Gastrocnemius medialis (tissue), 4 donors: ENCODE data around the gene EIF4E2.

ENCODE experiments used
- CTCF ChIP-seq, 5 experiments: fragments of 450-650 bp in 3 of 5; fragments of 200-600 bp in 2 of 5; sonication (generic) in 2 of 5; IDR thresholded peaks in 4 of 5; conservative IDR thresholded peaks in 1 of 5; 1 replicate in 4 of 5; 2 replicates in 1 of 5; pipeline ENCODE4 v1.5.1; 2016 to 2019; ENCODE audit warnings: antibody characterized with exemption in 5 of 5, mild to moderate bottlenecking in 3 of 5, moderate library complexity in 3 of 5
- POLR2A ChIP-seq, 2 donors: fragments of 450-650 bp; IDR thresholded peaks; one replicate each; pipeline ENCODE4 v1.6.1; 2017; ENCODE audit warnings: antibody characterized with exemption in 2 of 2, mild to moderate bottlenecking in 2 of 2, moderate library complexity in 2 of 2

GRCh38 chr2:232600053-232600773, 49.7 kb downstream of the EIF4E2 start:
- TF ChIP-seq CTCF (IDR thresholded peaks at IDR 0.05 in 4 of 5, conservative IDR thresholded peaks at IDR 0.05 in 1 of 5): no peak
- TF ChIP-seq POLR2A (IDR thresholded peaks at IDR 0.05): no peak
